Measurements from ENCODE around the gene ATXN1.

ATXN1 gene

DNA sequence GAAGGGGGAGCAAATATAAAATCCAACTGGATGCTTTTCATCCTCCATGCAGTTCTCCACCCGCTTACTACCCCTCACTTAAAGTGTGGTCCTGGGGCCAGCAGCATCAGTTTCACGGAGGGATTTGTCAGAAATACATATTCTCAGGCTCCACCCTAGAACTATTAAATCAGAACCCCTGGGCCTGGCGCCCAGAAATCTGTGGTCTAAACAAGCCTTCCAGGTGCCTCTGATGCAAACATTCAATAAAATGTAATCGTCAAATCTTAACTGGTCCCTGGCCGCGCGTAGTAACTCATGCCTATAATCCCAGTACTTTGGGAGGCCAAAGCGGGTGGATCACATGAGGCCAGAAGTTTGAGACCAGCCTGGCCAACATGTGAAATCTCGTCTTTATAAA is 47.7 kb downstream of the ATXN1 start:
- Histone ChIP-seq H3K27ac (replicated peaks) (peak overlapping the region; percentile 69), H3K4me3 (replicated peaks; ENCODE audit: insufficient read depth, low read length) (peak overlapping the region; percentile 13), H3K27me3 (ENCODE audit: insufficient read depth, poor library complexity, severe bottlenecking) (no peaks in the 10 kb centered on the region)
- no peak for DNase-seq (ENCODE audit: low read depth in 1 of 2, low spot score in 1 of 2)
- TF ChIP-seq, protein P1, sequence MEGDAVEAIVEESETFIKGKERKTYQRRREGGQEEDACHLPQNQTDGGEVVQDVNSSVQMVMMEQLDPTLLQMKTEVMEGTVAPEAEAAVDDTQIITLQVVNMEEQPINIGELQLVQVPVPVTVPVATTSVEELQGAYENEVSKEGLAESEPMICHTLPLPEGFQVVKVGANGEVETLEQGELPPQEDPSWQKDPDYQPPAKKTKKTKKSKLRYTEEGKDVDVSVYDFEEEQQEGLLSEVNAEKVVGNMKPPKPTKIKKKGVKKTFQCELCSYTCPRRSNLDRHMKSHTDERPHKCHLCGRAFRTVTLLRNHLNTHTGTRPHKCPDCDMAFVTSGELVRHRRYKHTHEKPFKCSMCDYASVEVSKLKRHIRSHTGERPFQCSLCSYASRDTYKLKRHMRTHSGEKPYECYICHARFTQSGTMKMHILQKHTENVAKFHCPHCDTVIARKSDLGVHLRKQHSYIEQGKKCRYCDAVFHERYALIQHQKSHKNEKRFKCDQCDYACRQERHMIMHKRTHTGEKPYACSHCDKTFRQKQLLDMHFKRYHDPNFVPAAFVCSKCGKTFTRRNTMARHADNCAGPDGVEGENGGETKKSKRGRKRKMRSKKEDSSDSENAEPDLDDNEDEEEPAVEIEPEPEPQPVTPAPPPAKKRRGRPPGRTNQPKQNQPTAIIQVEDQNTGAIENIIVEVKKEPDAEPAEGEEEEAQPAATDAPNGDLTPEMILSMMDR (IDR thresholded peaks at IDR 0.05; ENCODE audit: insufficient read depth, low read length), result no peak
- TF ChIP-seq, protein P2, sequence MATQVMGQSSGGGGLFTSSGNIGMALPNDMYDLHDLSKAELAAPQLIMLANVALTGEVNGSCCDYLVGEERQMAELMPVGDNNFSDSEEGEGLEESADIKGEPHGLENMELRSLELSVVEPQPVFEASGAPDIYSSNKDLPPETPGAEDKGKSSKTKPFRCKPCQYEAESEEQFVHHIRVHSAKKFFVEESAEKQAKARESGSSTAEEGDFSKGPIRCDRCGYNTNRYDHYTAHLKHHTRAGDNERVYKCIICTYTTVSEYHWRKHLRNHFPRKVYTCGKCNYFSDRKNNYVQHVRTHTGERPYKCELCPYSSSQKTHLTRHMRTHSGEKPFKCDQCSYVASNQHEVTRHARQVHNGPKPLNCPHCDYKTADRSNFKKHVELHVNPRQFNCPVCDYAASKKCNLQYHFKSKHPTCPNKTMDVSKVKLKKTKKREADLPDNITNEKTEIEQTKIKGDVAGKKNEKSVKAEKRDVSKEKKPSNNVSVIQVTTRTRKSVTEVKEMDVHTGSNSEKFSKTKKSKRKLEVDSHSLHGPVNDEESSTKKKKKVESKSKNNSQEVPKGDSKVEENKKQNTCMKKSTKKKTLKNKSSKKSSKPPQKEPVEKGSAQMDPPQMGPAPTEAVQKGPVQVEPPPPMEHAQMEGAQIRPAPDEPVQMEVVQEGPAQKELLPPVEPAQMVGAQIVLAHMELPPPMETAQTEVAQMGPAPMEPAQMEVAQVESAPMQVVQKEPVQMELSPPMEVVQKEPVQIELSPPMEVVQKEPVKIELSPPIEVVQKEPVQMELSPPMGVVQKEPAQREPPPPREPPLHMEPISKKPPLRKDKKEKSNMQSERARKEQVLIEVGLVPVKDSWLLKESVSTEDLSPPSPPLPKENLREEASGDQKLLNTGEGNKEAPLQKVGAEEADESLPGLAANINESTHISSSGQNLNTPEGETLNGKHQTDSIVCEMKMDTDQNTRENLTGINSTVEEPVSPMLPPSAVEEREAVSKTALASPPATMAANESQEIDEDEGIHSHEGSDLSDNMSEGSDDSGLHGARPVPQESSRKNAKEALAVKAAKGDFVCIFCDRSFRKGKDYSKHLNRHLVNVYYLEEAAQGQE (IDR thresholded peaks at IDR 0.05; ENCODE audit: insufficient replicate concordance, low read depth), result no peak

DNA sequence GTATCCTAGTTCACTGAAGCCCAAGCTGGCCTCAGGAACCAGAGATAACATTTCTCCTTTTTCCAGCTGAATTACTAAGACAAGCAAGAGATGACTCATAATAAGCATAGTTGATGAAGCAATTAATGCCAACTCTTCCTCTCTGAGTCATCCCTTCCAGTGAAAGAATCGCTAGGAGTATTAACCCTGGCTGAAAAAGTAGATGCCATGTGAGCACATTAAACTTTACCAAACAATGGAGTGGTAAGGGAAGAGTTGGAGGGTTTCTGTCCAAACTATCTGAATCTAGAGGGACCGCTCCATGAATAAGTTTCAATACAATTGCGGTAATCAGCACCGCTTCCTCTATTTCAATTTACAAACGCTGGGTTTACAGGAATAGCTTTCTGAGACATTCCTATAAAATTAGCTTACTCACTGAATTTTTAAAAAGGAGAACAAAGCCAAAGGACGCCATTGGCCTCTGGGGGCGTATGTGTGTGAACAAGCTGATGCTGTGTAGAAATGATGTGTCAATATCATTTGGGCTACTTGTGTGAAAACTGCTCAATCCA is 48.3 kb downstream of the ATXN1 start:
- no peaks in the 10 kb centered on the region for H3K27me3 ChIP-seq (ENCODE audit: insufficient read depth, poor library complexity, severe bottlenecking)
- DNase-seq (ENCODE audit: low read depth in 1 of 2, low spot score in 1 of 2), result peak; percentile 80 to 83
- H3K4me3 ChIP-seq (replicated peaks; ENCODE audit: insufficient read depth, low read length), result peak overlapping the region; percentile 6; the same call in 1 of the 2 replicates
- peak overlapping the region; percentile 69 for H3K27ac ChIP-seq (replicated peaks)
- TF ChIP-seq, protein P1 (IDR thresholded peaks at IDR 0.05; ENCODE audit: insufficient read depth, low read length), result peak; percentile 13
- no peak for TF ChIP-seq GABPA (IDR thresholded peaks at IDR 0.05; ENCODE audit: low read depth)

DNA sequence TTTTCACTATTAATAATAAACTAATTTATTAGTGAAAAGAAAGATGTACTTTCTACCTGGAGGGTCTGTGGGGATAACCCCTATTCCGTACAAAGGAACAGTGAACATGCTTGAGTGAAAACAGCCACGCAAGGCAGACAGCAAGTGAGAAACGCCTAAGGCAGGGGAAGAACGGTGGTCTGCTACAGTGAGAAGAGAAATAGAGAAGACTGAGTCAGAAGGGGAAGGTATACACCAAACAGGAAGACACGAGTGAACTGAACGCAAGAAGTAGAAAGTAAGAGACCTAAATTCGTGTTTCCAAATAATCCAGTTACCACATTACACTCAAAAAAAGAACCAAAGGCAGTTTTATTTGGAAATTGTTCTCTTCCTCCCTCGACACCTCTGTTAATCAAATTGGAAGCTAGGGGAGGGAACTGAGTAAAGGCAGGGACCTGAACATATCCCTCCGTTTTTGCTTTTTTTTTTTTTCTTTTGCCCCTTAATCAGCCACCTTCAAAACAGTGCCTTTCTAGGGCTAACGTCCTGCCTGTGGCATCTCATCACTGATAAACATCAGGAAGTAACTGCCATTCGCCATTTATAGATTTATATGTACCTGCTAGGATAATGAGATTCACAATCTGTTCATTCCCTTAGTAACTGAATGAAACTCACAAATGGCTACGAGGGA is 48.9 kb downstream of the ATXN1 start:
- Histone ChIP-seq H3K27me3 (ENCODE audit: insufficient read depth, poor library complexity, severe bottlenecking) (no peaks in the 10 kb centered on the region), H3K27ac (replicated peaks) (peak overlapping the region; percentile 69), H3K4me3 (replicated peaks; ENCODE audit: insufficient read depth, low read length) (peak overlapping the region; percentile 6)
- TF ChIP-seq POLR2AphosphoS5 (IDR thresholded peaks at IDR 0.05; ENCODE audit: low read depth) (no peak), SPI1 (IDR thresholded peaks at IDR 0.05; ENCODE audit: borderline replicate concordance, low read depth) (0 out of 2 replicates have a peak, but pooled peaks have one; percentile 14)
- DNase-seq (ENCODE audit: low read depth in 1 of 2, low spot score in 1 of 2), result peak in 1 of 2 experiments; percentile 45

DNA sequence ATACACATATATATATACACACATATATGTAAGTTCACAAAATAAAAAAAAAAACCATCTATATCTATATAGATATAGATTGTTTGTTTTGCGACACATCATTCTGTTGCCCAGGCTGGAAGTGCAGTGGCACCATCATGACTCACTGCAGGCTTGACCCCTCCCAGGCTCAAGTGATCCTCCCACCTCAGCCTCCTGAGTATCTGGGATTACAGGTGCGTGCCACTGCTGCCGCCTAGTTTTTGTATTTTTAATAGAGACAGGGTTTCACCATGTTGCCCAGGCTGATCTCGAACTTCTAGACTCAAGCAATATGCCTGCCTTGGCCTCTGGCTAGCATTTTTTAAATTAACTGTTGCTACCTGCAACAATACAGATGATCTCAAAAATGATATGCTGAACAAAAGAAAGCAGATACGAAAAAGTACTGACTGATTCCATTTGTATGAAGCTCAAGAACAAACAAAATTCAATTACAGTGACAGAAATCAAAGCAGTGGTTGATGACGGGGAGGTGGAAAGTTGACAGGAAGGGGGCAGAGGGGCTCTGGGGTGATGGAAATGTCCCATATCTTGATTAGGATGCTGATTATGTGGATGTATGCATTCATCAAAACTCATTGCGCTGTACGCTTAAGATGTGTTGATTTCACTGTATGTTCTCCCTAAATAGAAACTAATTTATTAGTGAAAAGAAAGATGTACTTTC is 49.6 kb downstream of the ATXN1 start:
- no peak for DNase-seq (ENCODE audit: low read depth in 1 of 2, low spot score in 1 of 2)
- no peaks in the 10 kb centered on the region for H3K27me3 ChIP-seq (ENCODE audit: insufficient read depth, poor library complexity, severe bottlenecking)
- H3K4me3 ChIP-seq (replicated peaks; ENCODE audit: insufficient read depth, low read length), result no peak overlapping the region
- no peak for TF ChIP-seq GABPA (IDR thresholded peaks at IDR 0.05; ENCODE audit: low read depth)
- TF ChIP-seq, protein P2 (IDR thresholded peaks at IDR 0.05; ENCODE audit: insufficient replicate concordance, low read depth), result no peak
- no peak for TF ChIP-seq POLR2AphosphoS5 (IDR thresholded peaks at IDR 0.05; ENCODE audit: low read depth)
- no peak for TF ChIP-seq SPI1 (IDR thresholded peaks at IDR 0.05; ENCODE audit: borderline replicate concordance, low read depth)
- TF ChIP-seq, protein P1 (IDR thresholded peaks at IDR 0.05; ENCODE audit: insufficient read depth, low read length), result no peak
- H3K27ac ChIP-seq (replicated peaks), result peak overlapping the region; percentile 69

All from HL-60 (cell line).